NCI-H1694 (cell line): ENCODE results near the gene NMT1.
"Not testable (repeated sequence)": the region's sequence is repeated elsewhere in the genome, so short reads cannot be mapped to it uniquely, and the experiment has no call there.

Experiments
- DNase-seq: peaks from one replicate; lab custom pipeline; 2025; lab: John Stamatoyannopoulos, UW

NMT1 gene

DNA sequence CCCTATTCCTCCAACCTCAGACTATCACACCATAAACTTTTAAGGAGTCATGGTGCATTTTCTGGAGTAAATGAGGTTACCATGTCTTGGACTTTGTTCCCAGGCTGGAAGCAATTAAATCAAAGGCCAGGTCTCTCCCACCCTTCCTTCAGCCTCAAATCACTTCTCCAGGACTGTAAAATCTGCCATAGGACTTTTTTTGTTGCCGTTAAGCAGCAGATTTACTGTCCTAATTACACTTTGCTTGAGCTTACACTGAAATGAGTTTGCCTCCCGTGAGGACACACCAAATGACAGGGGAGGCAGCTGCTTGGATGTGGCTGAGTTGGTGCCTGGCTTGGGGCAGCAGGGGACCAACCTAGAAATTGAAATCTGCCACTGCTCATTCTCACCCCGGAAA, 24.4 kb upstream of the NMT1 start:
- no peak for DNase-seq

DNA sequence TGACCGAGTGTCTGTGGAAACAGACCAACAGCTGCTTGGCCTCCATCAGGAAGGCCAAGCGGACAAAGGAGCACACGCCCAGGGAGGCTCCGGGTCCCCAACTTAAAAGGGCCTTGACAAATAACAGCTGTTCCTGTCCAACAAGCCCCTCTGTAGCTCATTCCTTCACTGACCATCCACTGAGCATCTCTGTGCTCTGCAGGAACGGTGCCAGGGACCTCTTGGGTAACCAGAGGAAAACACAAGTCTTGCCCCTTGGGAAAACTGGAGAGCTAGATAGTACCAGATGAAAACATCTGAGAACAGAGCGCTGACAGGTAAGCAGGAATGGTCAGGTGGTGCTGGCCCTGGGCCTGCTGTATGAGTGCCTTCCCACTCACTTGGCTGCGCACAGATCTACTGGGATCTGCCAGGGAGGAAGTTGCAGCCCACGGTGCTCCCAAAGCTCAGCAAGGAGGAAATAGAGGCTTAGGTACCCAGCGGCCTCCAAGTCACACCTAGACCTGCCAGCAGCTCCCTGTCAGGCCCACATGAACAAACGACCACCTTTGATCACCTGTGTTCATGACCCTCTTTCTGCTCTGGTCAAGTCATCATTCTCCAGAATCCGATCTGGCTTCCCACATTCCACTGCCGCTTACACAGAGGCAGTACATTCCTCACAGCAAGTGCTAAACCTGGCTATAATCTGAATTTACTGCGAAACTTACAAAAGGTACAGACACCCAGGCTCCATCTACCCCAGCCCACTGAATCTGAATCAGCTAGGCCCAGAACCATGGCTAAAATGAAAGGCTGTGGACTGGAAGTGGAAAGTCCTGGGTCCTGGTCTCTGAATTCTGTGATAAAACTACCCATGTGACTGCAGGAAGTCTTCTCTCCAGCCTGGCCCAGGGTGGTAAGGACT, 22.1 kb upstream of the NMT1 start:
- no peak for DNase-seq

DNA sequence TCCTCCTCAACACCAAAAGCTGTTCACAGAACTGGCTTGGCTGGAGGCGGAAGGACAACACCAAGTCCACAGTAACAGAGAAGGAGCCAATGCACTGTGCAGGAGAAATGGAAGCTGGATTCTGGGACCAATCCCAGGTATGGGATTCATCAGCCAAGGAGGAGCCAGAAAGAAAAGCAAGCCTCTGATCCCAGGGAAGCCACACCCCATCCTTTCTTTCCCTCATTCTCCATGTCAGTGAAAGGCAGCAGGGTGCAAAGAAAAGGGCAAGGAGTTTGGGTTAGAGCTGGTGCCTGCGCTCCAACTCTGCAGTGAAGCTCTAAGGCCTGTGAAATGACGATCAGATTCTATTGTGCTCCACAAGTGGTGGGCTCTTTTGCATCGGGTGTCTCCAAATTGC, 20.7 kb upstream of the NMT1 start:
- no peak for DNase-seq

DNA sequence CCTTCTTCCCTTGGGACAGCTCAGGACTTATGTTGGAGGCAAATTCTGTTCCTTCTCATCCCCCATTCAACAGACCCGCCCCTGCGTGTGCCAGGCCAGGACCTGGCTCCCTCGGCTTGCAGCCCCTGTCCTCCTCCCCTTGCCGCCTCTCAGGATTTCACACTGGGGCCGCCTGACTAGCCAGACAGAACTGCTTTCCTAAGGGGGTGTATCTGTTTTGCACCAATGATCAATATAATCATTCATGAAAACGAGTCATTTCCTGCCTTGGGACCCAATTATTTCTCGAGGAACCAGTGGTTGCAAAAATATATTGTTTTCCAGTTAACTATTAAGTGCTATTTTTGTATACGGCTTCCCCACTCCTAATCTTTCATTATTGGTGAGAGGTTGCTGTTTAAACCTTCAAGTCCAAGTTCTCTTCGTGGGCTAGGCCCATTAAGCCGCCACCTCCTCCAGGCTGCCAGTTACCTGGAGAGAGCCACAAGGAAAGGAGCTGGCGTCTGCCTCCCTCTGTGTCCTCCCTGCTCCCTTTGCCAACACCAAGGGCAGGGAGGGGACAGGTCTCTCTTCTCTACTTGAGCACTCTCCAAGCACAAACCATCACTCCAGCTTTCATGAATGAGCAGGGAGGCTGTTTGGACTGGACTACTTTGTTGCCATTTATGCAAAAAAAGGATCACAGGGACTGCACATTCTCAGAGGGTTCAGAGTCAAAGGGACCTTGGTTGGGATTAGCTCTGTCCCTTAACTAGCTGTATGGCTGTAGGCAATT, 18.6 kb upstream of the NMT1 start:
- DNase-seq = no peak

DNA sequence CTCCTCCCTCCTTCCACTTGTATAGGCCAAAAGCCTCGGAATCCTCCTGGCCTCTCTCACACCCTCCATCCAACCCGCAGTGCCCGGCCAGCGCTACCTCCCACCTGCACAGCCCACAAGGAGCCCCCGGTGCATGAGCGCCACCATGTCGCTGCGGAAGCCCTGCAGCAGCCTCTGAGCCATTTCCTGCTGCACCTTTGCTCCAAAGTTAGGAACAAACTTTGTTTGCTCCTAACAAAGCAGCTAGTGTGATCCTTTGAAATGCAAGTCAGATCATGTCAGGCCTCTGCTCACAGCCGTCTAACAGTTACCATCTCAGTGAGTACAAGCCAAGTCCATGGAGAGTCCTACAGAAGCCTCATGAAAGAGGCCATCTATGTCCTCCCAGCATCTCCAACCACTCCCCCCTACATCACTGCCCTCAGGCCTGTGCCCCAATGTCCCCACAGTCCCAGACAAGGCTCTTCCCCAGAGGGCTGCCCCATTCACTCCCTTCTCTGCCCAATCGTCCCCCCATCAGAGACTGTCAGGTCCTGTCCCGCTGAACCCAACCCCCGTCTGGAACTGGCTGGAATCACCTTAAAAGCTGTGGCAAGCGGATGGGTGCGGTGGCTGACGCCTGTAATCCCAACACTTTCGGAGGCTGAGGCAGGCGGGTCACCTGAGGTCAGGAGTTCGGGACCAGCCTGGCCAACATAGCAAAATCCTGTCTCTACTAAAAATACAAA, 17.1 kb upstream of the NMT1 start:
- DNase-seq = no peak

DNA sequence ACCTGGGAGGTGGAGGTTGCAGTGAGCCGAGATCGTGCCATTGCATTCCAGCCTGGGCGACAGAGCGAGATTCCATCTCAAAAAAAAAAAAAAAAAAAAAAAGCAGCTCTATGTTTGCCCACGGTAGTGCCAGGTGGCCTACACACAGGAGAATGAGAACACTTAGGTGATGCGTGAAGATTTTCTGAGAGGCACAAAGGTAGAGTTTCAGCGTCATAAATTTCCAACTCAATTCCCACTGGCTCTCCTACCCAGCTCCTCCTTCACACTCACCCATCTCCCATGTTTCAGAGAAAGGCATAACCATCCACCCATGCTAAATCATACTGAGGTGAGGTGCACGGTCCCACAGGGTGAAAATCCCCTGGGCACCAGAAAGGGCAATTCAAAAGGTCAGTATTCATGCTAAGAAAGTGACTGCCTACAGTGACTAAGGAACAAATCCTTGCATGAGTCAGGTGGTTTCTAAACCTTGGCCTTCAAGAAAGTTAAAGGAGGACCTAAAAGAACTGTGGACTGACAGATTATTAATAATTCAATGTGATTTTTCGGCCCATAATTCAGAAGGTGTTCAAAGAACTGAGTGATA, 14.5 kb upstream of the NMT1 start:
- no peak for DNase-seq

DNA sequence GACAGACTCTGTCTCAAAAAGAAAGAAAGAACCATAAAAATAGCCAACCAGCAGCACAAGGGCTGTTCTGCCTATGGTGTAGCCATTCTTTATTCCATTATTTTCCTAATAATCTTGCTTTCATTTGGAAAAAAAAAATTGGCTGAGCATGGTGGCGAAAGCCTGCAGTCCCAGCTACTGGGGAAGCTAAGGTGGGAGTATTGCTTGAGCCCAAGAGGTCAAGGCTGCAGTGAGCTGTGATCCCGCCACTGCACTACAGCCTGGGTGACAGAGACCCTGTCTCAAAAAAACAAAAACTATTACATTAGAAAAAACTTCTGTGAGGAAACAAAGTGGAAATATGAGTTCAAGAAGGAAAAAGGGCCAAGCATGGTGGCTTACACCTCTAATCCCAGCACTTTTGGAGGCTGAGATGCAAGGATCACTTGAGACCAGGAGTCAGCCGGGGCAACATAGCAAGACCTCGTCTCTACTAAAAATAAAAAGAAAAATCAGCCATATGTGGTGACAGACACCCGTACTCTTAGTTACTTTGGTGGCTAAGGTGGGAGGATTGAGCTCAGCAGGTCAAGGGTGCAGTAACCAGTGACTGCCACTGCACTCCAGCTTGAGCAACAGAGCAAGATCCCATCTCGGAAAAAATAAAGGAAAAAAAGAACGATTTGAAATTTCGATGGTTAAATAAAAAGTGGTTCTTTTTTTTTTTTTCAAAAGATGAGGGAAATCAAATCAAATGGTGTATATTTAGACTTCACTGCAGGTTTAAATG, 12.1 kb upstream of the NMT1 start:
- no peak for DNase-seq

DNA sequence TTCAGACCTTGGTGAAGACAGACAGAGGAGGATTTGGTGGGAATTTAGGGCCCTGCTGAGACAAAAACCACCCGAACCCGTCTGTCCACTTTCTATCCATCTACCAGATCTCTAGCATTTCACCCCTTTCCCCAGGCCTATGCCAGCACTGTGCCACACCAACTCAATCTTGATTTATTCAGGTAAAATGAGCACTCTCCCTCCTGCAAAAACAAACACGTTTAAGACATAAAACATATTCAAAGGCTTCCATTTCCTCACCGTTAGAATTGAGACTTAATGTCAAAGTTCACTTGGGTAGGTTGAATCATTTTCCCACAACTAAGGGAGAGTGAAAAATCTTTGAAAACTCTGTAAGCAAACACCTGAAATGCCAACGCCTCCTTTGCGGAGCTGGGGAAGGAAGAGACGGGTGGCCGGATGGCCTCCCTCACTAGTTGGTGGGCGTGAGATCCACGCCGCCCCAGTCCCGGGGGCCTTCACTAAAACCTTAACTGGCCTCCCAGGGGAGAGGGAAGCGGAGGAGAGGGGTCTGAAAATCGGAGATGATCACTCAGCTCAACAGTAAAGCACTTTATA, 10.5 kb upstream of the NMT1 start:
- DNase-seq = no peak

DNA sequence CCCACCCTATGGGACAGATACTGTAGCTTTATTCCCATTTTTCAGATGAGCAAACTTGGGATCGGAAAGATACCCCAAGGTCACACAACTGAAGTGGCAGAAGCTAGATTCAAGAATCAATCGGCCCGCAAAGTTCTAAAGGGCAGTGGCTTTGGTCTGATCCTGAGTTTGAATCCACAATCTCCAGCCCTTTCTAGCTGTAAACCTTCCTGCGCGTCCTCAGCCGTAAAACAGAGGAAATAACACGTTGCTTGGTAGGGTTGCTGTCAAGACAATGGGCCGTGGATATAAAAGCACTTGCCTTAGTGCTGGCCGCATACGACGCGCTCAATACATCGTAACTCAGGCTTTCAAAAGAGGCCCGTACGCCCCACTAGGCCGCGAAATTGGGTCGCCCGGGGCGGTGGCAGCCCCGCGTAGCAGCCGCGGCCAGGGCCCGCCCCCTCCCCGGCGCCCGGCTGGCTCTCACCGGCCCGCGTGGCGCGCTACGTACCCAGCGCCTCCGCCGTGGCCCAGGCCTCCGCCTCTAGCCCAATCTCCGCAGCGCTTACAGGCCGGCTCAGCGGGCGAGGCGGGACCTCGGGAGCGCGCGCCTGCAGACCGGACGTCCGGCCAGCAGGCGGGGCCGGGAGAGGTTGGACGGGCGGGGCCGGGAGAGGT, 9.9 kb upstream of the NMT1 start, which contains the start of gene DCAKD:
TSS of gene DCAKD (minus strand) at position 573 of the 660 bp plus-strand sequence. CDS start 16,747 bp downstream, outside the sequence.
- DNase-seq = peak; percentile 82

DNA sequence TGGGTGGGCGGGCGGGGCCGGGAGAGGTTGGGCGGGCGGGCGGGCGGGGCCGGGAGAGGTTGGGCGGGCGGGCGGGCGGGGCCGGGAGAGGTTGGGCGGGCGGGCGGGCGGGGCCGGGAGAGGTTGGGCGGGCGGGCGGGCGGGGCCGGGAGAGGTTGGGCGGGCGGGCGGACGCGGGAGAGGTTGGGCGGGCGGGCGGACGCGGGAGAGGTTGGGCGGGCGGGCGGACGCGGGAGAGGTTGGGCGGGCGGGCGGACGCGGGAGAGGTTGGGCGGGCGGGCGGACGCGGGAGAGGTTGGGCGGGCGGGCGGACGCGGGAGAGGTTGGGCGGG, 9.4 kb upstream of the NMT1 start:
- not testable (repeated sequence) for DNase-seq

DNA sequence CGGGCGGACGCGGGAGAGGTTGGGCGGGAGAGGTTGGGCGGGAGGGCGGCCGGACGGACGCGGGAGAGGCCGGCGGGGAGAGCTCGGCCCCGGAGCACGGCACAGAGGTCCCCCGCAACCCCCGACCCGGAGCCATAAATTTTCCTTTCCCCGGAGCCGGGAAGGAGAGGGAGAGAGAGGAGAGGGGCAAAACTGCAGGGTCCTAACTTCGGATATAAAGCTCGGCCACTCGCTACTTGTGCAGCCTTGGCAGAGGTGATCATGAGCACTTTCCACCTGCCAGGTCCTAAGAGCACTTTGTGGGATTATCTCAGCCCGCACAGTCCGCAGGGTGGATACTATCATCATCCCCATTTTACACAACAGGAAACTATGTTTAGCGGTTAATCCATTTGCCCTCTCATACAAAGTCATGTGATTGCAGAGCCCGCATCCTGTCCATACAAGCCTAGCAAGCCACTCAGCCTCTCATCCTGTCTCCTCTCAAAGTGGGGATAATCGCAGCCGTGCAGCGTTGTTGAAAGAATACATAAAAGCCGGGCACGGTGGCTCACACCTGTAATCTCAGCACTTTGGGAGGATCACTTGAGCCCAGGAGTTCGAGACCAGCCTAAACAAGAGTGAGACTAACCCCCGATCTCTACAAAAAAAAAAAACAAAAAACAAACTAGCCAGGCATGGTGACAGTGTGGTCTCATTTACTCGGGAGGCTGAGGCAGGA, 8.9 kb upstream of the NMT1 start:
- DNase-seq = no peak

DNA sequence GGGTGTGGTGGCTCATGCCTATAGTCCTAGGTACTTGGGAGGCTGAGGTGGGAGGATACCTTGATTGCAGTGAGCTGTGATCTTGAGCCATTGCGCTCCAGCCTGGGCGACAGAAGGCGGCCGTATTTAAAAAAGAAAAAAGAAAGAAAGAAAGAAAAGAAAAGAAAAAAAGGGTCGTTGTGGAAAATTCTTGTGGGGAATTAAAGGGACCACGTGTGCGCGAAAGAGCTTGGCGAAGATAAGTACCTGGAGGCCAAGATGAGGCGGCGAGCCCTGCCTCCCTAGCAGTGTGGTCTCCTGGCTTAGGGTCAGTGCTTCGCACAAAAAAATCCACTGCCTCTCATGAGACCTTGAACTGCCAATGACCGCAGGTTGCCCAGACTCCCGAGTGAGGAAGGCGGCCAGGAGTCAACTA, 728 bp upstream of the NMT1 start:
- DNase-seq = no peak

DNA sequence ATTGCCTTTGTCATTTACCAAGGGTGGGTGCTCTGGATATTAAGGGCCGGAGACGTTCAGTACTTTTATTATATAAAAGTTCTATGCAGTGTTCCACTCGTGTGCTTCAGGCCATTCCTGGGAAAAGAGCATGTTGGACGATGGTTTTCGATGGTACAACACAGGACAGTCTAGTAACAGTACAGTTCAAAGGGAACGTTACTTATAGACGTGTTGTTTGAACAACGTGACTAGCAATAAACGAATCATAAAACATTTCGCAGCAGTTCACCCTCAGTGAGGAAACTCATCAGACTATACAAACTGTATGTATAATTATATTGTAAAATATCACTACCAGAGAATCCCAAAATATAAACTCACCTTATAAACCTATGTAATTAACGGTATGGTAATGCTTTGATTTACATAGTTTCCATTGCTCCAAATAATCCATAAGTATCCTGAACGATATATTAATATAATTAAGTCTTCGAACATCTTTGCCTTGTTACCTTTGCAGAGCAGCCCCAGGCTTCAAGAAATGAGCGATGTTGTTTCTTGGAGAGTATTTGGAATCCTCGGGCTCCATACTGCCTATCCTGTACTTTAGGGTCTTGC, 589 bp downstream of the NMT1 start:
- no peak for DNase-seq

DNA sequence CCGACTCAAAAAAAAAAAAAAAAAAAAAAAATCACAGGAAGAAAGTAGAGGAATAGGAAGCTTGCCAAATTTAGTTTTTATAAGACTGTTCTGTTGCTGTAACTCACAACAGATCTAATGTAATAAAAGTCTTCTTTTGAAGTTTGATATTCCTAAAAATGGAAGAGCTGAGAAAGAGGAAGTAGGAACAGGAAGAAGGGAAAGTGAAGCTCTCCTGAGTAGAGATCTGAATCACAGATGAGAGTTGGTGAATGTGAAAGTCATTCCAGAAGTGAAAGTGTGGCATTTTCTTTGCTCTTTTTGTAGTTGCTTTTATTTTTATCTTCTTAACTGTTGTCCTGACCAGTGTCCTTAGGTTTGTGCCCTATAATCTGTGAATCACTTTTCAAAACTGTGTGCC, 2.1 kb downstream of the NMT1 start:
- DNase-seq = no peak

DNA sequence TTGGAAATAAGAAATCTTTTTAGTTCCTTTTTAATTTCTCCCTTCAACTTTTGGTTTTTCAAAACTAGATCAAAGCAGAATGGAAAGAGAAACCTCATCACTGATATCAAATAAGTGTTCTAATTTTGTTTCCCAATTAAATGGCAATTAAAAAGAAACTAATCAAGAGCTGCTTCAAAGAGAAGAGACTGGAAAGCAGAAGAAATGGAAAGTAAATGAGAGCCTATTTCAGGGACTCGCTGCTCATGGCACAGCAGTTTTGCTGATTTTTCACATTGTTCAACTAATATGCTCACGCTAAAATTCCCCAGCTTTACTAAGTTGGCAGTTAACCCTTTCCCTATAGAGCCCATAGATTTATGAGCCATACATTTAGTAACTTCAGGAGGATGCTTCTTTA, 6.5 kb downstream of the NMT1 start:
- no peak for DNase-seq

DNA sequence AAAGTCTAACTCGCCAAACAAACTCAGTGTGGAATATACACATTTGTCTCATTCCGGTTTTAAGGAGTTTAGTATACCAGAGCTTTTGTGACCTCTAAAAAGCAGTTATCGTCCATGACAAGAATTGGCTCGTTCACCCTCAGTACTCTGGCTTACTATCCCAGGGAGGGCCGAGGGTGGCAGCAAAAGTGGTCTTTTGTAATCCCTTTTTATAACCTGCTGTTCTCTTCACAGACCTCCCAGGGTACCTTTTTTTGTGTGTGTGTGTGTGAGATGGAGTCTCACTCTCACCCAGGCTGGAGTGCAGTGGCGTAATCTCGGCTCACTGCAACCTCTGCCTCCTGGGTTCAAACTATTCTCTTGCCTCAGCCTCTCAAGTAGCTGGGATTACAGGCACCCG, 8.9 kb downstream of the NMT1 start:
- no peak for DNase-seq

DNA sequence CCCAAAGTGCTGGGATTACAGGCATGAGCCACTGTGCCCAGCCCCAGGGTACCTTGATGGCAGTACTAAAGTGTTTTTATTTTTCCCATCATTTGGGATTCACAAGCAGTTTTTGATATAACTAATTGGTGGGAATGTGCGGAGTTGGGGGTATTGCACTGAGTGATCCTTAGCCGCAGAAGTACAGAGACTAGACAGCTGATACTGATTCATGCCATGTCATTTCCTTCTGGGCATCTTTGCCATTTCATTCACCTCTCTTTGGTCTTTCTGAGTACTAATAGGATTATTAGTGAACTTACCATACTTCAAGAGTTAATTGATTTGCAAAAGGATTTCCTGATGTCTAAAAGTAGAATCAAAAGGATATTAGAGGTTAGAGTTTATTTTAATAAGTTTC, 9.7 kb downstream of the NMT1 start:
- DNase-seq = no peak

DNA sequence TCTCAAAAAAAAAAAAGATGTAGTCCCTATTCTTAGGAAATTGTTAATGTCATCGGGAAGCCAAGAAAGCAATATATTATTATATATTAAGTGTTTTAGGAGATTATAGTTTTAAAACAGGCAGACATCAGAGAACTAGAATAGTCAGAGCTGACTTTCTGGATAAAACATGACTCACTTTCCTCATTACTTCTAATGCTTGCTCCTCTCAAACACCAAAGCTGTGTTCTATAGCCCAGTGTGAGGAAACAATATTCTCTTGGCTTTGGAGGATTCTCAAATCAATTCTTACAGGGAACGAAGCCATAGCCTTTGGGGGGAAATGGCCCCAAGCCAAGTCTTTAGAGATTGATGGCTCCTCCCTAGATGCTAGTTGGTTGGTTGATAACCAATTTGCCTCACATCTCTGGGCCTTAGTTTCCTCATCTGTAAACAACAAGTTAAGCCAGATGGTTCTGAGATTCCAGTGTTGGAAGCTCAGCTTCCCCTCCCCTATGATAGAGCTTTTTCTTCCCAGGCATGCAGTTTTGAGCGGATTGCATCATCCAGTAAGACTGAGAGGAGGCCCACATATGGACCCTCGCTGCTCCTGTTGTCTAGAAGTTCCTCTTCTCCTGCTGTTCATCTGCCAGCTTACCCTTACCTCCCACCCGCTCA, 12.4 kb downstream of the NMT1 start:
- peak; percentile 8 for DNase-seq

DNA sequence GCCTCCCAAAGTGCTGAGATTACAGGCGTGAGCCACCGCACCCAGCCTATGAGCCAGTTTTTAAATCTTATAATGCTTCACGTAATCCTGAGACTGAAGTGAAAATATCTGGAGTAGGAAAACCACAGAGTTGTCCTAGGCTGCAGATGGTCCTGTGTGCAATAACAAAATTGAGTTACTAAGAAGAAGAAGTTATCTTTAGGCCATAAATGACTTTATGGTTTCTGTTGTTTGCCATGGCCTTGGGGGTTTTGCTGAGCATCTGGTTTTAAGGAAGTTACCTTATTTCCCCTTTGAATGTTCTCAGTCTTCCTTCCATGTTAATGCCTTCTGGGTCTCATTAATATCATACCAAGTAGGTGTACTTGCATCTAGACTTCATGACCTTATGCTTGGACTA, 16.5 kb downstream of the NMT1 start:
- no peak for DNase-seq
